Epithelial cell of prostate (primary cell): Measurements from ENCODE around the gene MYO18A.

ENCODE experiments used
- DNase-seq: peaks from one replicate; pipeline ENCODE4 v3.0.0-alpha.2; 2011; ENCODE audit warnings: low read depth, low spot score
- H3K27ac ChIP-seq: fragments of 450-650 bp; 2 replicates; pipeline ENCODE4 v1.5.1; 2017; ENCODE audit warnings: mild to moderate bottlenecking

Gene MYO18A

GRCh38 chr17:29110372-29110757 lies 69.8 kb downstream of the MYO18A start:
- H3K27ac ChIP-seq = no peak overlapping the region

GRCh38 chr17:29109477-29110371 lies 70.5 kb downstream of the MYO18A start:
- DNase-seq = no peak
- H3K27ac ChIP-seq = no peak overlapping the region

More at GRCh38 chr17:29110372-29110757, 69.8 kb downstream of the MYO18A start:
- no peak for DNase-seq

DNA sequence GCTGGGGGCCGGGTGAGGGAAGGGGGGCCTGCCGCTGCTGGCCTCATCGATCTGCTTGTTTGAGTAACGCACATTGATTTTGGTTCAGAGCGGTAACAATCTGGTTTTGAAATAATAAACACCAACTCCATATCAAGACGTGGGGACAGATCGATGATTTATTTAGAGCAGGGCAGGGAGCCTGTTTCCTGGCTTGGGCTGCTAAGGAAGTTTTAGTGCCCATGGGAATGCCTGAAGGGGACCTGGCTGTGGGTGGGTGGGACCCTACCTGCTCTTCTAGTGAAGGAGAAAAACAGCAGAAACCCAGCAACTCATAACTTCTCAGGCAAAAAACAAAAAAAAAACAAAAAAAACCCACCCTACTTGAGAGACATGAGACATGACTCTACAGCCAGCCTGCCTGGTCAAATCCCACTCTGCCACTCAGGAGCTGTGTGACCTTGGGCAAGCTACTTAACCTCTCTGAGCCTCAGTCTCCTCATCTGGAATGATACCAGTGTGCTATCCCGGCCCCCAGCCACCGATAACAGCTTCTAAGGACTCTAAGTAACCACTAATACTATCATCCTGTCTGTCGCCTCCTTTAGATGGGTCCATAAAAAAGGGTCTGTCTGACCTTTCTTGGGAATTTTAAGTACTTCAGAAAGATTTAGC lies 71.2 kb downstream of the MYO18A start:
- DNase-seq = no peak
- H3K27ac ChIP-seq = no peak overlapping the region

- H3K27ac ChIP-seq = no peak overlapping the region
- DNase-seq = no peak
Measured at GRCh38 chr17:29107933-29108822, 72.0 kb downstream of the MYO18A start.

- H3K27ac ChIP-seq = no peak overlapping the region
- DNase-seq = no peak
Measured at GRCh38 chr17:29107084-29107483, 73.1 kb downstream of the MYO18A start.

- H3K27ac ChIP-seq = peak overlapping the region; percentile 70
- no peak for DNase-seq
Measured at GRCh38 chr17:29103341-29103740, 76.9 kb downstream of the MYO18A start.

- peak overlapping the region; percentile 70 for H3K27ac ChIP-seq
- no peak for DNase-seq
Measured at GRCh38 chr17:29102741-29103181, 77.4 kb downstream of the MYO18A start.

DNA sequence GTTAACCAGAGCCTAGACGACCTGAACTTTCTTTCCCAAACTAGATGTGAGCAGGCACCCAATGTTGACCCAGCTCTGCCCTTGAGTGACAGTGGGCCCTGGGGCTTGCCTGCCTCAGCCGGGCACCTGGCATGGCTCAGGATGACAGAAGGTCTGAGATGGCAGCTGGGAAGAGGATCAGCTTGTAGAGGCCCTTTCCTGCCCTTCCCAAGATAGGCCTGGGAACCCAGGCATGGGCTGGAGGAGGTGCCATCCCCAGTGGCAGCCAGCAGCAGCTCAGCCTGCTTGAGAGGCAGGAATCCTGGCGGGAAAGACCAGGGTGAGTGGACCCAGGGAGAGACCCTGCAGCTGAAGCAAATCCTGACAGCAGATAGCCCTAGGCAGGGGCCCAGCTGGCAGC lies 78.2 kb downstream of the MYO18A start:
- no peak for DNase-seq
- H3K27ac ChIP-seq = peak overlapping the region; percentile 70

DNA sequence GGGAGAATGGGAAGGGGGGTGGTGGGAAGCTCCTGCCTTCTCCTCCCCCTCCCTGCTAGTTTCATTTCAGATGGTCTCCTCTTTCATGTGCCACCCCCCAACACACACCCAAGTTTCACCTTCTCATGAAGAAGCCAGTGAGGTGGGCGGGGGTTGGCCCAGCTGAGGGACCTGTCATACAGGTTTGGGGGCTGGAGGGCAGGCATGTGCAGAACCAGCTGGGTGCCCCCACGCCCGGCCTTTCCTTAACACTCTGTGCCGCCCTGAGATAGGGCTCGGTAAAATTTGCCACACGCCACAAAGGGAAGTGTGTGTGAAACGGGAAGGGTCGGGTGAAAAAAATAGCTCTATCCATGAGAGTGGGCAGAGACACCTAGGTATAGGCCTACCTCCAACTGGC lies 79.9 kb downstream of the MYO18A start:
- no peak overlapping the region for H3K27ac ChIP-seq
- DNase-seq = no peak

GRCh38 chr17:29099527-29099926 lies 80.7 kb downstream of the MYO18A start:
- no peak for DNase-seq
- H3K27ac ChIP-seq = no peak overlapping the region

DNA sequence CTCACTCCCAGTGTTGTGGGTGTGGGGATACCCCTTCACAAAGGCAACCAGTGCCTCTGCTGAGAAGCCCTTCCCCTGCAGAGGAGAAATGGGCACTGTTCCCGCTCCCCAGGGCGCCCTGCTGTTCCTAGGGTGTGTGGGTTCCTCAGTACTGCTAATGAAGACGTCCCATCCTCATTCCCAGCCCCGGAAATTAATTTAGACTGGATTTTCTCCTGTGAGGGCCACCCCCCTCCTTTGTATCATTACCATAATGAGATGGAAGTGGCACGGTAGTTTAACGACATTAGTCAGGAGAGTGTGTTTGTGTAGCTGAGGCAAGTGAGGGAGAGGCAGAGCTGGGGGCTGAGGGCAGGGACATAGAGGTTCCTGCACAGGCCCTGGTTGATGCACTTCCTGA lies 84.1 kb downstream of the MYO18A start:
- no peak overlapping the region for H3K27ac ChIP-seq
- no peak for DNase-seq

GRCh38 chr17:29095439-29095838 lies 84.8 kb downstream of the MYO18A start:
- DNase-seq = no peak
- no peak overlapping the region for H3K27ac ChIP-seq

DNA sequence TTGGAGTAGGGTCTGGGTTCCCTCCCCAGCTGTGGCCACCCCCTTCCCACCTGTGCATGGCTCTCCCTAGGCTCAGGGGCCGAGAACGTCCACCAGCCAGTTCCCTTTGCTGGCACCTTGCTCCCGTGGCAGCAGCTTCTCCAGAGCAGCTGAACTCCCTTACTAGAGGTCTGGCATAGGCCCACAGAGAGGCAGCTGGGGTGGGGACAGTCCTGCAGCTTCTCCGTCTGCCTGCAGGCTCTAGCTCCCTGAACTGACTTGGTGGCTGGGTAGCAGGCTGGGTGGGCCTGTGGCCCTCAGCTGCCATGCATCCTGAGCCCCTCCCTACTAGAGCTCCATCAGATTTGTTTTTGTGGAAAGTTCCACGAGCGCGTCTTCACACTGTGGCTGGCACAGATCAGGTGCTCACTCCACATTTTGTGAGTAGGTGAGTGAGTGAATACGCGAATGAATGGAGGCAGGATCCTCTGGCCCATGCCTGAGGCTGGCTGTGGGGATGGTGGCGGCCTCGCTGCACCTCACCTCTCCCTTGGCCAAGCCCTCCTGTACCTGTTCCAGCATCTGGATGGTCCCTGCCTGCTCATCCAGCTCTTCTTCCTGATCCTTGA lies 86.0 kb downstream of the MYO18A start:
- no peak for DNase-seq

GRCh38 chr17:29093090-29093871 lies 86.9 kb downstream of the MYO18A start:
- no peak overlapping the region for H3K27ac ChIP-seq
- no peak for DNase-seq

More for the DNA sequence above, 86.0 kb downstream of the MYO18A start:
- no peak overlapping the region for H3K27ac ChIP-seq

- H3K27ac ChIP-seq = no peak overlapping the region
- DNase-seq = no peak
Measured at GRCh38 chr17:29091606-29092289, 88.5 kb downstream of the MYO18A start.

- no peak for DNase-seq
- H3K27ac ChIP-seq = no peak overlapping the region
Measured at GRCh38 chr17:29090750-29091605, 89.2 kb downstream of the MYO18A start.

- no peak for DNase-seq
- H3K27ac ChIP-seq = no peak overlapping the region
Measured at GRCh38 chr17:29090108-29090507, 90.1 kb downstream of the MYO18A start.

DNA sequence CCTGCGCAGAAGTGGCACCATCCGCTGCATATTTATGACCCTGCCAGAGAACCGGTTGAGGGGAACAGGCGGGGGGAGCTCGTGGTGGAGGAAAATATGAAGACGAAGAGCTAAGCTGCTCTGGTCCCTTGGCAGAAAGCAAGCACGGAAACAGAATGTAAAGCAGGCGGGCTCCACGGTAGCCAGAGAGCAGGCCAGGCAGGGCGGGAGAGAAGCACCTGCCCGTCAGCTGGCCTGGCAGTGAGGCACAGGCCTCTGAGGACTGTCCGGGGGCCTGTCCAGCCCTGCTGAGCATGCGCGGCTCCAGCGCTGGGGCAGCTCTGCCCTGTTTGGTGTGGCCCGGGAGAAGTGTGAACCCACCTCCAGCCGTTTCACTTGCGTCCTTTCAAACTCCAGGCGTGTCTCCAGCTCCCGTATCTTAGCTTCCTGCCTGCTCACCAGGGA lies 90.6 kb downstream of the MYO18A start:
- H3K27ac ChIP-seq = no peak overlapping the region
- no peak for DNase-seq
